HG02642 (cell line): ENCODE results near the gene PRELP.

Experiments used
- ATAC-seq: cut with Tn5 transposase; IDR thresholded peaks from one replicate; pipeline ENCODE4 v1.9.1; 2021; ENCODE audit warnings: mild to moderate bottlenecking; ENCODE audit not compliant: unreplicated experiment, poor library complexity

The PRELP gene

GRCh38 chr1:203476216-203476814 lies 709 bp downstream of the PRELP start:
- ATAC-seq, result no peak

GRCh38 chr1:203477748-203478147 lies 2.1 kb downstream of the PRELP start:
- no peak for ATAC-seq

- ATAC-seq, result no peak
These were observed 2.6 kb downstream of the PRELP start for GRCh38 chr1:203478231-203478630.

GRCh38 chr1:203478986-203479385 lies 3.4 kb downstream of the PRELP start:
- ATAC-seq, result no peak

GRCh38 chr1:203479646-203480045 lies 4.0 kb downstream of the PRELP start:
- ATAC-seq, result no peak

- ATAC-seq, result no peak
These were observed 4.5 kb downstream of the PRELP start for GRCh38 chr1:203480084-203480483.

- ATAC-seq, result no peak
These were observed 5.0 kb downstream of the PRELP start for GRCh38 chr1:203480525-203481084.

GRCh38 chr1:203481196-203481595 lies 5.6 kb downstream of the PRELP start:
- ATAC-seq, result no peak

- no peak for ATAC-seq
These were observed 11.2 kb downstream of the PRELP start for GRCh38 chr1:203486618-203487370.

GRCh38 chr1:203488539-203488938 lies 12.9 kb downstream of the PRELP start:
- ATAC-seq, result no peak

- no peak for ATAC-seq
These were observed 15.0 kb downstream of the PRELP start for GRCh38 chr1:203490607-203491006.

GRCh38 chr1:203491664-203492063 lies 16.1 kb downstream of the PRELP start:
- no peak for ATAC-seq

- no peak for ATAC-seq
These were observed 16.6 kb downstream of the PRELP start for GRCh38 chr1:203492082-203492747.

GRCh38 chr1:203492748-203493130 lies 17.1 kb downstream of the PRELP start:
- ATAC-seq, result no peak

- no peak for ATAC-seq
These were observed 18.3 kb downstream of the PRELP start, which contains the start of gene OPTC for GRCh38 chr1:203493901-203494300. TSS of gene OPTC (plus strand) at chr1:203494153. CDS start at chr1:203496006, 1,853 bp downstream.

- ATAC-seq, result no peak
These were observed 20.2 kb downstream of the PRELP start for GRCh38 chr1:203495845-203496244.

GRCh38 chr1:203497269-203497777 lies 21.7 kb downstream of the PRELP start:
- ATAC-seq, result no peak

GRCh38 chr1:203499643-203500278 lies 24.2 kb downstream of the PRELP start:
- ATAC-seq, result no peak

- no peak for ATAC-seq
These were observed 24.7 kb downstream of the PRELP start for GRCh38 chr1:203500279-203500678.

GRCh38 chr1:203503836-203504235 lies 28.2 kb downstream of the PRELP start:
- no peak for ATAC-seq
